ENCODE data around the gene RRP36.

The RRP36 gene

GRCh38 chr6:42984001-42984923, 37.2 kb upstream of the RRP36 start, which contains the start of gene PPP2R5D (continued):
- TF ChIP-seq ZNF362 (tag by site-specific recombination; IDR thresholded peaks at IDR 0.05), result no peak
- no peak for TF ChIP-seq ZNF302 (tag by site-specific recombination; IDR thresholded peaks at IDR 0.05; ENCODE audit: low read depth)
- no peak for TF ChIP-seq IKZF3 (tag by site-specific recombination; IDR thresholded peaks at IDR 0.05)
- TF ChIP-seq ZBTB21 (tag by site-specific recombination; IDR thresholded peaks at IDR 0.05), result no peak
- no peak for TF ChIP-seq ZNF280C (tag by site-specific recombination; IDR thresholded peaks at IDR 0.05)
- TF ChIP-seq ZNF621 (tag by site-specific recombination; IDR thresholded peaks at IDR 0.05), result no peak
- no peak for TF ChIP-seq ZNF140 (tag by site-specific recombination; IDR thresholded peaks at IDR 0.05)
- TF ChIP-seq ZNF791 (tag by site-specific recombination; IDR thresholded peaks at IDR 0.05), result no peak
- TF ChIP-seq ZBTB48 (tag by site-specific recombination; IDR thresholded peaks at IDR 0.05), result no peak; the same call in 1 of the 2 replicates
- no peak for TF ChIP-seq ZNF23 (tag by site-specific recombination; IDR thresholded peaks at IDR 0.05; ENCODE audit: borderline replicate concordance)
- TF ChIP-seq ZNF248 (tag by site-specific recombination; IDR thresholded peaks at IDR 0.05), result no peak
- TF ChIP-seq ZNF19 (tag by site-specific recombination; IDR thresholded peaks at IDR 0.05; ENCODE audit: low read depth), result no peak
- no peak for TF ChIP-seq HOXD13 (CRISPR knock-in tag; IDR thresholded peaks at IDR 0.05; ENCODE audit: borderline replicate concordance)
- TF ChIP-seq ZNF426 (tag by site-specific recombination; IDR thresholded peaks at IDR 0.05), result no peak
- no peak for TF ChIP-seq ZNF24 (tag by site-specific recombination; IDR thresholded peaks at IDR 0.05)
- no peak for TF ChIP-seq ZNF548 (tag by site-specific recombination; IDR thresholded peaks at IDR 0.05)
- no peak for TF ChIP-seq ZNF274 (IDR thresholded peaks at IDR 0.05; ENCODE audit: low read length)
- TF ChIP-seq ZNF274 (tag by site-specific recombination; IDR thresholded peaks at IDR 0.05; ENCODE audit: borderline replicate concordance), result no peak
- no peak for TF ChIP-seq ZNF654 (tag by site-specific recombination; IDR thresholded peaks at IDR 0.05; ENCODE audit: low read depth)
- no peak for TF ChIP-seq REPIN1 (tag by site-specific recombination; IDR thresholded peaks at IDR 0.05; ENCODE audit: low read depth)
- peak; percentile 56 for TF ChIP-seq GLIS1 (tag by site-specific recombination; IDR thresholded peaks at IDR 0.05)
- no peak for TF ChIP-seq ZNF596 (tag by site-specific recombination; IDR thresholded peaks at IDR 0.05)
- peak; percentile 98 for TF ChIP-seq SP2 (tag by site-specific recombination; IDR thresholded peaks at IDR 0.05)
- TF ChIP-seq ZNF514 (tag by site-specific recombination; IDR thresholded peaks at IDR 0.05), result no peak
- TF ChIP-seq MZF1 (tag by site-specific recombination; IDR thresholded peaks at IDR 0.05; ENCODE audit: borderline replicate concordance), result no peak
- TF ChIP-seq ZNF433 (tag by site-specific recombination; IDR thresholded peaks at IDR 0.05; ENCODE audit: low read depth), result no peak
- no peak for TF ChIP-seq ZNF544 (tag by site-specific recombination; IDR thresholded peaks at IDR 0.05)
- TF ChIP-seq EGR2 (tag by site-specific recombination; IDR thresholded peaks at IDR 0.05; ENCODE audit: low read depth), result peak; percentile 53; the same call in 1 of the 2 replicates
- no peak for TF ChIP-seq ZNF837 (tag by site-specific recombination; IDR thresholded peaks at IDR 0.05)
- TF ChIP-seq ZNF777 (tag by site-specific recombination; IDR thresholded peaks at IDR 0.05; ENCODE audit: borderline replicate concordance), result no peak
- no peak for TF ChIP-seq ZFP69B (tag by site-specific recombination; IDR thresholded peaks at IDR 0.05)
- TF ChIP-seq ZNF266 (tag by site-specific recombination; IDR thresholded peaks at IDR 0.05; ENCODE audit: low read depth), result no peak
- no peak for TF ChIP-seq ZSCAN23 (tag by site-specific recombination; IDR thresholded peaks at IDR 0.05)
- peak; percentile 89 for TF ChIP-seq GLIS2 (tag by site-specific recombination; IDR thresholded peaks at IDR 0.05)
- no peak for TF ChIP-seq ZNF404 (tag by site-specific recombination; IDR thresholded peaks at IDR 0.05)
- no peak for TF ChIP-seq ZSCAN4 (tag by site-specific recombination; IDR thresholded peaks at IDR 0.05)
- no peak; the same call in 1 of the 2 replicates for TF ChIP-seq ZNF341 (tag by site-specific recombination; IDR thresholded peaks at IDR 0.05; ENCODE audit: low read depth)
- TF ChIP-seq PRDM1 (tag by site-specific recombination; IDR thresholded peaks at IDR 0.05), result no peak
- no peak for TF ChIP-seq ZNF16 (tag by site-specific recombination; IDR thresholded peaks at IDR 0.05; ENCODE audit: low read depth)
